ENCODE results near the gene EOMES. TPM values are rescaled to one million over a fixed set of nuclear protein-coding genes. Genes with fewer than 3 reads are reported as not detected.
"Not testable (repeated sequence)": the region's sequence is repeated elsewhere in the genome, so short reads cannot be mapped to it uniquely, and the experiment has no call there.

EOMES gene
- total RNA-seq (2014; rRNA removed; shearing (Covaris generic)) (0.10 TPM in 1 of 2 replicates, not detected in the other), polyA plus RNA-seq (2016; fragmentation: Nextera tagmentation; extraction: Ambion mirVana) (0.10 TPM in 2 replicates)
- long read RNA-seq, result 0 reads

DNA sequence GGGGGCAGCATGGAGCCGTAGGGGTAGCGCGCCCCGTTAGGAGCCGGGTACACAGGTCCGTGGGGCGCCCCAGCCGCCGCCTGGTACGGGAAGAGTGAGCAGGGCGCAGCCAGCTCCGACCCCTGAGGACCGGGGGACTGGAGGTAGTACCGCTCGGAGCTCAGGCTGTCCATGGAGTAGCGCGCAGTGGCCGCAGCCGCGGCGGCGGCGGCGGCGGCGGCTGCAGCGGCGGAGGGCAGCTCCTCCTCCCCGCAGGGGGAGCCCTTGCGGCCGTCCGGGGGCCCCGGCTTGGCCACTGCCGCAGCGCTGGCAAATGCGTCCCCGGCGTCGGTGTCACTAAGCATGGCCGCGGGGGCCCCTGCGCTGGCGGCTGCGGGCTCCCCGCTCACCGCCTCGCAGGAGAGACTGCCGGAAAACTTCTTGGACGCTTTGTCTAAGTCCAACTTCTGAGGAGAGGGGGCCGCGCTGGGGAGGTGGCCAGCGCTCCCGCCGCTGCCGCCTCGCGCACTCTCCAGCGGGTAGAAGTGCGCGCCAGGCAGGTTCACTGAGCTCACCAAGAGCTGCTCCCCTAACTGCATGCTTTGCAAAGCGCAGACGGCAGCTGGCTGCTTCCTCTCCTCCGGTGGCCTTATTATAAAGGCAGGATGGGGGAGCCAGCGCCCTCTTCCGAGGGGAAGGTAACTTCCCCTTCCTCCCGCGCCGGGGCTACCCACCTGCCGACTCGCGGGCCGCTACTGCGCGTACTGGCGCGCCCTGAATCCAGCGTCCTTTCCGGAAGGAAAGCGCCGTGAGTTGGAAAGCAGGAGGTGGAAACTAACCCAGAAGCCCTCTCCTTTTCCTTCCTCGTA is at the start of gene EOMES:
Gene EOMES, minus strand, starts transcription at position 607 of the 848 bp plus-strand sequence. Its CDS starts 29 bp downstream, at position 578.
- Mint-ChIP-seq H3K36me3 (ENCODE audit: low read depth) (no peaks in the 10 kb centered on the region), H3K27ac (no peak within 1 kb of the TSS), H3K4me1 (peaks cover 76% of the 10 kb centered on the region), H3K9me3 (no peaks in the 10 kb centered on the region; the same call in 1 of the 3 replicates), H3K27me3 (ENCODE audit: insufficient read depth, low read depth, poor library complexity) (peaks cover 93% of the 10 kb centered on the region), H3K4me3 (peak within 1 kb of the TSS; percentile 76)
- Histone ChIP-seq H3K4me3 (peak within 1 kb of the TSS; percentile 62), H3K36me3 (ENCODE audit: insufficient read depth) (no peaks in the 10 kb centered on the region), H3K79me2 (replicated peaks; ENCODE audit: insufficient read depth) (no peaks in the 10 kb centered on the region), H3K27ac (ENCODE audit: low read depth) (no peak within 1 kb of the TSS), H2AFZ (peak within 1 kb of the TSS; percentile 86), H3K4me1 (ENCODE audit: insufficient read depth) (peaks cover 83% of the 10 kb centered on the region), H3K27me3 (ENCODE audit: insufficient read depth) (peaks cover 100% of the 10 kb centered on the region), H3F3A (replicated peaks; ENCODE audit: low read depth) (peaks cover 23% of the 10 kb centered on the region), H3K9me2 (ENCODE audit: insufficient read depth) (no peaks in the 10 kb centered on the region), H4K20me1 (replicated peaks; ENCODE audit: insufficient read depth) (peaks cover 16% of the 10 kb centered on the region), H3K4me2 (peak within 1 kb of the TSS; percentile 90)
- TF ChIP-seq, protein P1, sequence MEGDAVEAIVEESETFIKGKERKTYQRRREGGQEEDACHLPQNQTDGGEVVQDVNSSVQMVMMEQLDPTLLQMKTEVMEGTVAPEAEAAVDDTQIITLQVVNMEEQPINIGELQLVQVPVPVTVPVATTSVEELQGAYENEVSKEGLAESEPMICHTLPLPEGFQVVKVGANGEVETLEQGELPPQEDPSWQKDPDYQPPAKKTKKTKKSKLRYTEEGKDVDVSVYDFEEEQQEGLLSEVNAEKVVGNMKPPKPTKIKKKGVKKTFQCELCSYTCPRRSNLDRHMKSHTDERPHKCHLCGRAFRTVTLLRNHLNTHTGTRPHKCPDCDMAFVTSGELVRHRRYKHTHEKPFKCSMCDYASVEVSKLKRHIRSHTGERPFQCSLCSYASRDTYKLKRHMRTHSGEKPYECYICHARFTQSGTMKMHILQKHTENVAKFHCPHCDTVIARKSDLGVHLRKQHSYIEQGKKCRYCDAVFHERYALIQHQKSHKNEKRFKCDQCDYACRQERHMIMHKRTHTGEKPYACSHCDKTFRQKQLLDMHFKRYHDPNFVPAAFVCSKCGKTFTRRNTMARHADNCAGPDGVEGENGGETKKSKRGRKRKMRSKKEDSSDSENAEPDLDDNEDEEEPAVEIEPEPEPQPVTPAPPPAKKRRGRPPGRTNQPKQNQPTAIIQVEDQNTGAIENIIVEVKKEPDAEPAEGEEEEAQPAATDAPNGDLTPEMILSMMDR (conservative IDR thresholded peaks at IDR 0.05; ENCODE audit: low read depth in 2 of 2), result peak; percentile 46 to 66
- TF ChIP-seq JUNB (IDR thresholded peaks at IDR 0.05; ENCODE audit: unreplicated experiment) (no peak), NANOG (IDR thresholded peaks at IDR 0.05; ENCODE audit: borderline replicate concordance) (no peak), EZH2phosphoT487 (IDR thresholded peaks at IDR 0.05; ENCODE audit: unreplicated experiment) (peak; percentile 20)
- TF ChIP-seq, protein P2, sequence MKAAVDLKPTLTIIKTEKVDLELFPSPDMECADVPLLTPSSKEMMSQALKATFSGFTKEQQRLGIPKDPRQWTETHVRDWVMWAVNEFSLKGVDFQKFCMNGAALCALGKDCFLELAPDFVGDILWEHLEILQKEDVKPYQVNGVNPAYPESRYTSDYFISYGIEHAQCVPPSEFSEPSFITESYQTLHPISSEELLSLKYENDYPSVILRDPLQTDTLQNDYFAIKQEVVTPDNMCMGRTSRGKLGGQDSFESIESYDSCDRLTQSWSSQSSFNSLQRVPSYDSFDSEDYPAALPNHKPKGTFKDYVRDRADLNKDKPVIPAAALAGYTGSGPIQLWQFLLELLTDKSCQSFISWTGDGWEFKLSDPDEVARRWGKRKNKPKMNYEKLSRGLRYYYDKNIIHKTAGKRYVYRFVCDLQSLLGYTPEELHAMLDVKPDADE (IDR thresholded peaks at IDR 0.05), result no peak
- ATAC-seq (peak; percentile 56), DNase-seq (ENCODE audit: low spot score) (peak; percentile 91)

DNA sequence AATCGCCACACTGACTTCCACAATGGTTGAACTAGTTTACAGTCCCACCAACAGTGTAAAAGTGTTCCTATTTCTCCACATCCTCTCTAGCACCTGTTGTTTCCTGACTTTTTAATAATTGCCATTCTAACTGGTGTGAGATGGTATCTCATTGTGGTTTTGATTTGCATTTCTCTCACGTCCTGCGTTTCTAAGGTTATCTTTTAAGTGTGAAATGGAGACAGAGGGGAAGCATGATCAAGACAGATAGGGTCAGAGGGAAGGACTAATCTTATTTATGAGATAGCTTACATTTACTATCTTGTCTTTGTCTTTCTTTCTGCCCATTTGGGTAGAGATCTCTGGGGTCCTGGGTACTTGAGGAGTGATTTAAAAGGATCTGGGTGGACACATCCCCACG is 48.3 kb upstream of the EOMES start:
- ATAC-seq; DNase-seq (ENCODE audit: low spot score); H3K4me3 ChIP-seq; H3K27ac ChIP-seq (ENCODE audit: low read depth); H3K9me3 Mint-ChIP-seq; H3K4me2 ChIP-seq; H4K20me1 ChIP-seq (replicated peaks; ENCODE audit: insufficient read depth); H3K27me3 Mint-ChIP-seq (ENCODE audit: insufficient read depth, low read depth, poor library complexity); H3F3A ChIP-seq (replicated peaks; ENCODE audit: low read depth); H2AFZ ChIP-seq; H3K27me3 ChIP-seq (ENCODE audit: insufficient read depth); H3K36me3 ChIP-seq (ENCODE audit: insufficient read depth); H3K79me2 ChIP-seq (replicated peaks; ENCODE audit: insufficient read depth); H3K4me3 Mint-ChIP-seq; H3K36me3 Mint-ChIP-seq (ENCODE audit: low read depth); H3K27ac Mint-ChIP-seq; H3K9me2 ChIP-seq (ENCODE audit: insufficient read depth): not testable (repeated sequence)
- H3K4me1 Mint-ChIP-seq, result peaks cover 17% of the 10 kb centered on the region
- H3K4me1 ChIP-seq (ENCODE audit: insufficient read depth), result peaks cover 11% of the 10 kb centered on the region

DNA sequence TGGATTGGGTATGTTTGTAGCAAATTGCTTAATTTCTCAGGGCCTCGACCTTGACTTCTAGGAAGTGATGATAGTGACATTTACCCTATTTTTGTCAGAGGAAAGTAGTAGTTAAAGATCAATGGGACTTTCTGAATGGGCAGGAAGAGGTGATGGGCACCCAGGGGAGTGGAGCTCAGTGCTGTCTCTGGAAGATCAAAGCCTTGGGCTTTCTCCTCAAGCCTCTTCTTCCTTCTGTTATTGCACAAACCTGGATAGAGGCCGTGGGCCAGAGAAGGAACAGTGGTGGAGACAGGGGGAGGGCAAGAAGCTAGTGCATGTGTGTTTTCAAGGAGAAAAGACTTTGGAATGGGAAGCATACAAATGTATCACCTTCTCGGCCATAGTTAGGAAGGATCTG is 44.9 kb upstream of the EOMES start:
- no peaks in the 10 kb centered on the region for H4K20me1 ChIP-seq (replicated peaks; ENCODE audit: insufficient read depth)
- Mint-ChIP-seq H3K9me3 (no peaks in the 10 kb centered on the region), H3K4me3 (no peak overlapping the region), H3K27ac (no peak overlapping the region), H3K4me1 (peaks cover 17% of the 10 kb centered on the region), H3K36me3 (ENCODE audit: low read depth) (no peaks in the 10 kb centered on the region), H3K27me3 (ENCODE audit: insufficient read depth, low read depth, poor library complexity) (peaks cover 2% of the 10 kb centered on the region)
- DNase-seq (ENCODE audit: low spot score) (no peak), ATAC-seq (no peak)
- H3K36me3 ChIP-seq (ENCODE audit: insufficient read depth), result no peaks in the 10 kb centered on the region
- H3K4me1 ChIP-seq (ENCODE audit: insufficient read depth), result peaks cover 11% of the 10 kb centered on the region
- H3K4me2 ChIP-seq, result peak overlapping the region; percentile 46; the same call in 1 of the 2 replicates
- H3K27me3 ChIP-seq (ENCODE audit: insufficient read depth), result no peaks in the 10 kb centered on the region
- H3K27ac ChIP-seq (ENCODE audit: low read depth), result no peak overlapping the region
- H3F3A ChIP-seq (replicated peaks; ENCODE audit: low read depth), result no peaks in the 10 kb centered on the region
- no peak overlapping the region for H2AFZ ChIP-seq
- no peak overlapping the region for H3K4me3 ChIP-seq
- no peaks in the 10 kb centered on the region for H3K9me2 ChIP-seq (ENCODE audit: insufficient read depth)
- H3K79me2 ChIP-seq (replicated peaks; ENCODE audit: insufficient read depth), result no peaks in the 10 kb centered on the region
- TF ChIP-seq STAT1 (IDR thresholded peaks at IDR 0.05; ENCODE audit: unreplicated experiment) (no peak), ZNF331 (CRISPR knock-in tag; IDR thresholded peaks at IDR 0.05; ENCODE audit: low read depth) (no peak), ZNF114 (CRISPR knock-in tag; IDR thresholded peaks at IDR 0.05) (no peak), NANOG (IDR thresholded peaks at IDR 0.05; ENCODE audit: borderline replicate concordance) (no peak), EZH2phosphoT487 (IDR thresholded peaks at IDR 0.05; ENCODE audit: unreplicated experiment) (no peak), JUNB (IDR thresholded peaks at IDR 0.05; ENCODE audit: unreplicated experiment) (no peak)
- TF ChIP-seq, protein P2 (IDR thresholded peaks at IDR 0.05), result no peak
